Mucosa of gallbladder (tissue), 1 donor: ENCODE measurements around the gene NRCAM. TPM values are rescaled to one million over a fixed set of nuclear protein-coding genes. Genes with fewer than 3 reads are reported as not detected.

Experiments
- DNase-seq: peaks from one replicate; pipeline ENCODE4 v3.0.0-alpha.2; 2020; ENCODE audit warnings: low spot score
- total RNA-seq: library from RNA; stranded (reverse); gene quantifications from one replicate; pipeline ENCODE4 v1.2.1, GENCODE V29; 2021
- donor health status: DM: no; HTN: no; CAD: no.

NRCAM gene
- total RNA-seq, 1 donor from 2014 or later: 38.2 TPM

- DNase-seq: no peak
These were observed 298.5 kb downstream of the NRCAM start for GRCh38 chr7:108157606-108158335.

DNA sequence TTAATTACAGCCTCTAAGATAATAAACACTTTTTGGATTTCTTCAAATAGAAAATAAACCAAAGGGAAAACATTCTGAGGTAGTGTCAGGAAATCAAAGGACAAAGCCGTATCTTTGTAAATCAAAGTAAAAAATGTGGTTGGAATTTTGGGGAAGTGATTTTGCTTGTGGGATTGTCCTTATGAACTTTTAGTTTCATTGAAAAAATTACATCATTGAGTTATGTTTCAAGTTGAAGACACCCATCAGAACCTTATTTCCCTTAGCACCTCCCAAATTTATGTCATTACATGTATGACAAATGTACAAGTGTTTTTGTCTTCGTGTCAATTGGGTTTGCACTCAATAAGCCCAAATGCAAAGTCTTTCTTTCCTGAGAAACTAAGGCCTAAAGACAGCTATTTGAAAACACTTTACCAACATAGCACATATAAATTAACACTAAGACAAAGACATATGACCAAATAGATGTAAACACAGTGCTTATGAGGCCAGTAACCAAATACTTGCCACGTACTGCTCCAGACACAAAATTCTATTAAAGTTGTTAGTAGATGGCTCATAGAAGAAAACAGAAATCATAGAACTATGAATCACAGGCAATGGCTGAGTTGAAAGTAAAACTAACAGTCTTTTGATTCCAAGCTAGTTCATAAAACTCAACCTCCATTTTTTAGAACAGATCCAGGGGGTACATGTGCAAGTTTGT lies 299.2 kb downstream of the NRCAM start:
- no peak for DNase-seq

DNA sequence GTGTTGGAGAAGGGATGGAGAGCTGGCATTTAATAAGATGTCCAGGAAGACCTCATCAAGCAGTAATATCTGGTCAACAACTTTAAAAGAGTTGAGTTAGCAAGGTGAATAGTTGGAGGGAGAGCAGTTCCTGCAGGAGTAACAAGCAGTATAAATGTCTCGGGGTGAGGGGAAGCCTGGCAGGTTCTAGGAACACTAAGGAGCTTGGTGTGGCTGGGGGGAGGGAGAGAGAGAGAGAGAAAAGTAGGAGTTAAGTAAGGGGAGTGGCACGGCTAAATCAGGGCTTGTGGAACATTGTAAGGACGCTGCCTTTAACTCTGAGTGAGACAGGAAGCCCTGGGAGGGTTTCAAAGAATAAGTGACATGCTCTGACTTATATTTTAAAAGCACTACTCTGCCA lies 304.0 kb downstream of the NRCAM start:
- no peak for DNase-seq

GRCh38 chr7:108149908-108150307 lies 306.3 kb downstream of the NRCAM start:
- no peak for DNase-seq

- DNase-seq: no peak
These were observed 307.1 kb downstream of the NRCAM start for GRCh38 chr7:108149119-108149518.

- no peak for DNase-seq
These were observed 309.1 kb downstream of the NRCAM start for GRCh38 chr7:108147031-108147563.

DNA sequence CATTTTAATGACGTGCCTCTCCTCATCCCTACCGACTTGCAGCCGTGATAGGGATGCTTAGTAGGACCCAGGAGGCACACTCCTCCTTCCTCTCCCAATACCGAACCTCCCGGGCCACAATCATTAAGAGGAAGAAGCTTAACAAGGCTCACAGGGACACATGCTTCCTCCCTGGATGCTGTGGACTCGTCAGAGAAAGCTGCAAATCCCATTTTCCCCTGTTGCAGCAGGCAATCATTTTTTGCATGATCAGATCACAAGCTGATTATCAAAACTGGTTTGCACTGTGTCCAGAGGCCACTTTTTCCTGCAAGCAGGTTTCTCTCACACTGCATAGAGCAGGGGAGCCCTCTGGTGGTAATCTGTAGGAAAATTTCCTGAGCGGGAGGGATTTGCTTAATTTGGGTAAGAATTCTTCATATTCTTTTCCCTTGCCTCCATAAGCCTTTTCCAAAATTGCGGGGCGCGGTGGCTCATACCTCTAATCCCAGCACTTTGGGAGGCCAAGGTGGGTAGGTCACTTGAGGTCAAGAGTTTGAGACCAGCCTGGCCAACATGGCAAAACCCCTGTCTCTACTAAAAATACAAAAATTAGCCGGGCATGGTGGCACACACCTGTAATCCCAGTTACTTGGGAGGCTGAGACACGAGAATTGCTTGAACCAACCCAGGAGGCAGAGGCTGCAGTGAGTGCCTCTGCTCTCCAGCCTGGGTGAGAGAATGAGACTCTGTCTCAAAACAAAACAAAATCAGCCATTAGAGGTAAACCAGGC lies 310.0 kb downstream of the NRCAM start:
- DNase-seq: peak; percentile 68

GRCh38 chr7:108145401-108145800 lies 310.8 kb downstream of the NRCAM start:
- DNase-seq: no peak

- no peak for DNase-seq
These were observed 311.3 kb downstream of the NRCAM start for GRCh38 chr7:108144931-108145330.

- no peak for DNase-seq
These were observed 312.4 kb downstream of the NRCAM start for GRCh38 chr7:108143658-108144420.

DNA sequence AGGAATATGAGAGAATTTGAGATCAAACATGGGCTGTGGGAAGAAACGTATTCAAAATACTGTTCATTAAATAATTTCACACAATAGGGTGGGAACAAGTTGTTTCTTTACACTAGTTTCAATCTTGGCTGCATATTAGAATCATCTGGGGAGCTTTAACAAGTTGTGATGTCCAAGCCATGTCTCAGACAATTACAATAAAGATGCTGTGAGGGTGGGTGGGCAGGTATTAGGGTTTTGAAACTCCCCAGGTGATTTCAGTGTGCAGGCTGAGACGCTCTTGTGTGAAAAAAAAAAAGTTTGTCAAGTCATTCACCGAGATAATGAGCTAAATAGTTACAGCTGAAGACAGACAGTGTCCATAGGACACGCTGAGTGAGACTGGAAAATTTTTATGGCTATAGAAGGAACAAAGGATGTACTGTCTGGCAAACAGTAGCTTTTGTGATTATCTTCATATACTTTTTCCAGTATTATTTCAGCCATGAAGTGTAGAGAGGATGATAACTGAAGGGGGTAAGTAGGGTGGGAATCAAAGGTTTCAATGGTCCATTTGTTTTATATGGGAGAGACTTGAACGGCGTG lies 313.5 kb downstream of the NRCAM start:
- no peak for DNase-seq

DNA sequence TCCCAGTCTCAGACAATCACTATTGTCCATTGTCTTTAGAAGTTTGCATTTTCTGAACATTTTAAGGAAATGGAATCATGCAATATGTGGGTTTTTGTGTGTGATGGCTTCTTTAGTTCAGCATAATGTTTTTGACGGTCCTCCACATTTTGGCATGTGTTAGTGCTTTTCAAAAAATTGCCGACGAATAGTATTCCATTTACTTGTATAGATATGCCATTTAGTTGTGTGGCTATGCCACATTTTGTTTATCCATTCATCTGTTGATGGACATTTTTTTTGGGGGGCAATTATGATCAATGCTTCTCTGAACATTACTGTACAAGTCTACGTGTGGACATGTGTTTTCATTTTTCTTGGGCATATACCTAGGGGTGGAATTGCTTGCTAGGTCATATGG lies 314.1 kb downstream of the NRCAM start:
- no peak for DNase-seq

GRCh38 chr7:108140671-108141070 lies 315.6 kb downstream of the NRCAM start:
- no peak for DNase-seq

DNA sequence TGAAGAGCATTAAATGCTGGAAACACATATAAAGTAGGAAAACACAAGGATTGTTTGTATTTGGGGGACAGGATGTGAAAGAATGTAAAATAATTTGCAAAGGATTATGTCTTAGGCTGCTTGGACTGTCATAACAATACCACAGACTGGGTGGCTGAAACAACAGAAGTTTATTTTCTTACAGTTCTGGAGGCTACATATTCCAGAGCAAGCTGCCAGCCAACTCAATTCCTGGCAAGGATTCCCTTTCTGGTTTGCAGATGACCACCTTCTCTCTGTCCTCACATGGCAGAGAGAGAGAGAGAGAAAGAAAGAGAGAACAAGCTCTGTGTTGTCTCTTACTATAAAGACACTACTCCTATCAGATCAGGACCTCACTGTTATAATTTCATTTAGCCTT lies 317.3 kb downstream of the NRCAM start:
- no peak for DNase-seq

GRCh38 chr7:108137993-108138392 lies 318.2 kb downstream of the NRCAM start:
- DNase-seq: no peak

GRCh38 chr7:108137040-108137439 lies 319.2 kb downstream of the NRCAM start:
- DNase-seq: no peak

DNA sequence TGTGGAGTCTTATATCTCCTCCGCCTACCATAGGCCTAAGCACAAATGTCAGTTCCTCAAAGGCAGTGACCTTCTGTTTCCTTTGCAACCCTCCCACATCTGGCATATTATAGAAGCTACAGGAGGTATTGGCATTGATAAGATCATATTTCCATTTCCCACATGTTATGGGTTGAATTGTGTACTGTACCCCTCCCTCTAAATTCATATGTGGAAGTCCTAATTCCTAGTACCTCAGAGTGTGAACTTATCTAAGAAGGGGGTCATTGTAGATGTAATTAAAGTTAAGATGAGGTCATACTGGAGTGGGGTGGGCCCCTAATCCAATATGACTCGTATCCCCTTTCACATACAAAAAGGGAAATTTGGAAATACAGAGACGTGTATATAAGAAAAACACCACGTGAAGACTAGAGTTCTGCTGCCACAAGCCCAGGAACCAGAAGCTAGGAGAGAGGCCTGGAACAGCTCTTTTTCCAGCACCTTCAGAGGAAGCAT lies 320.0 kb downstream of the NRCAM start:
- DNase-seq: no peak

- DNase-seq: no peak
These were observed 320.6 kb downstream of the NRCAM start for GRCh38 chr7:108135446-108136190.

GRCh38 chr7:108134486-108134885 lies 321.8 kb downstream of the NRCAM start:
- no peak for DNase-seq

DNA sequence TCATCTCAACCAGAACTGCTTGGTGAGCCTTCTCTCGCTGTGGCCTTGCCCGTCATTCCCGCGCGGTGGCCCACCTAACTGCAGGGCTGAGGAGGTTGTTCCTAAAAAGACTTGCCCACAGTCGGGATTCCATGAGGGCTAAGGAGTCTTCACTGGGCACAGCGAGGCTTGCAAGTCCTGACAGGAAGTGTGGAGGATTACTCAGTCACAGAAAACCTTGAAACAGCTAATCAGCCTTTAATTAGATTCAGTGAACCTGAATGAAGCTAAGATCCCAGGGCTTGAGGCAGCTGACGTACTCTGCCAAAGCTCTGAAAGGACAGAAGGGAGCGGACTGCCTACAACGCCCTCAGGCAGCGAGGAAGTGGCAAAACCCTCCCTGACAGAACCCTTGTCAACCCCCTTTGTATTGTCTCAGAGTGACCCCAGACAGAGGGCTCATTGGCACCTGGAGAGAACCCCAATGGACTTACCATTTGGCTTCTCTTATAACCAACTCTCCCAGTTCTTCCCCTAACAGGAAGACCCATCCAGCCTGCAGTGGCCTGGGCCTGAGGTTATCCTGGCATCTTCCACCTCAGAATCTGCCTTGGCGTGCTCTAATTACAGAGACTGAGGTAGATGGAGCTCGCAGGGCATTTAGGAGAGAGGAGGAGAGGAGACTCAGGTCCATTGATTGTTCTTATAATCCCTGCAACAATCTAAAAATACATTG lies 323.5 kb downstream of the NRCAM start:
- DNase-seq: no peak
